Measurements from ENCODE around the gene TBC1D22A.

DNA sequence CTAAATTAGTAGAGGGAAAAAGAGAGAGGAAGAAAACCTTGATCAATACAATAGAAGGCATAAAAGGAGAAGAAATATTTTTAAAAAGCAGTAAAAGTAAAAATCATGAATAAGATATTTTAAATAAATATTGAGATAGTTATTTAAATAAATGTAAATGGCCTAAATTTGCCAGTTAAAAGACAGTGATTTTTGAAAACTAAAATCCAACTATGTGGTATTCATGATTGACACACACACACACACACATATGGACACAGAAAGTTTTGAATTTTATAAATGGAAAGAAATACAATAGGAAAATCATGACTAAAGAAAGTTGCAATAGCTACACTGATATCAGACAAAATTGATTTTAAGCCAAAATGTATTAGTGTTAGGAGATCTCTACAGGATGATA, 313.1 kb downstream of the TBC1D22A start:
- TF ChIP-seq CTCF (IDR thresholded peaks at IDR 0.05) (no peak), POLR2A (IDR thresholded peaks at IDR 0.05) (no peak)

Data from heart left ventricle (tissue), 13 donors.